Stimulated activated naive CD8-positive, alpha-beta T cell treated with anti-CD3 and anti-CD28 coated beads, Interleukin-15, amount 100 ng/mL, for 72 hours (primary cell): ENCODE measurements around the gene SH3TC1.

Source experiments
- ATAC-seq: fragments of 150-1000 bp; cut with Tn5 transposase; 2 replicates; pipeline ENCODE4 v1.10.0; 2021; ENCODE audit warnings: mild to moderate bottlenecking, moderate library complexity
- DNase-seq, 2 donors: peaks; one replicate each; pipeline ENCODE4 v3.0.0; 2021 to 2022
- H3K27ac Mint-ChIP-seq, 2 donors: one replicate each; pipeline ENCODE4 v1.8.0; 2022; ENCODE audit warnings: mild to moderate bottlenecking in 2 of 2, mixed read lengths in 2 of 2, moderate library complexity in 2 of 2
- H3K27me3 Mint-ChIP-seq: one replicate; pipeline ENCODE4 v1.8.0; 2022; ENCODE audit warnings: mixed read lengths
- H3K4me1 Mint-ChIP-seq: one replicate; pipeline ENCODE4 v1.8.0; 2022; ENCODE audit warnings: mild to moderate bottlenecking, mixed read lengths
- H3K4me3 Mint-ChIP-seq, 2 donors: one replicate each; pipeline ENCODE4 v1.8.0; 2022; ENCODE audit warnings: mild to moderate bottlenecking in 2 of 2, mixed read lengths in 2 of 2, moderate library complexity in 1 of 2
- H3K9me3 Mint-ChIP-seq, 2 donors: one replicate each; pipeline ENCODE4 v1.8.0; 2022; ENCODE audit warnings: mixed read lengths in 2 of 2

Gene SH3TC1

DNA sequence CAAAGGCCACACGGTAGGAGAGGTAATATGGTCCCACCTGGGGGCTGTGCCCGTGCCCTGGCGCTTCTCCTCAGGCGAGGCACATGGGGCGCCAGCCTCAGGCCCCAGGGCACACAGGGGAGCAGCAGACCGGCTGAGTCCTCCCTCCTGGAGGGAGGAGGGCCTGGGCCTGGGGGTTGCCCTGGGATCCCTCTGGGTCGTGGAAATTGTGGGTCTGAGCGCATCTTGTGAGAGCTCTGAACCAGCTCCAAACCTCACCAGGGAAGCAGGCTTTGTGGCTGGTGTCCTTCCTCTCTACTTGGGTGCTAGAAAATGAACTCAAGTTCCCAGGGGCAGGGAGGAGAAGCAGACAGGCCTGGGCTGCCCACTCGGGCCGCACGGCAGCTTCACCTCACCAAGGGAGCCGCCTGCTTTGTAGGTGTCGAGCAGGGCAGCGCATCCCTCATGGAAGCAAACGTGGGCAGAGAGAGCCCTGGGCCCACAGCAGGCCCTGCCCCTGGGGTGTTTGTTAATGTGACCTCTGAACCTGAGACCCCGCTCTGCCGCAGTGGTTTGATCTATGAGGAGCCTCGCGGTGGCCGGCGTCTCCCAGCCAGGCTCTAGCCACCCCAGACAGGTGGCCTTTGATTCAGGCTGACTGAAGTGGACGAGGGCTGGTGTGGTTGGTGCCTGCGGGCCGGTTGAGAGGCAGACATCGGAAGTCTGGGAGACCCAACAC is 81.2 kb downstream of the SH3TC1 start:
- H3K4me1 Mint-ChIP-seq = peaks cover 11% of the 10 kb centered on the region
- peaks cover 2% of the 10 kb centered on the region for H3K27me3 Mint-ChIP-seq
- no peak overlapping the region for H3K27ac Mint-ChIP-seq
- ATAC-seq (peak; percentile 24), DNase-seq (no peak)
- H3K4me3 Mint-ChIP-seq = no peak overlapping the region
- H3K9me3 Mint-ChIP-seq = no peaks in the 10 kb centered on the region

DNA sequence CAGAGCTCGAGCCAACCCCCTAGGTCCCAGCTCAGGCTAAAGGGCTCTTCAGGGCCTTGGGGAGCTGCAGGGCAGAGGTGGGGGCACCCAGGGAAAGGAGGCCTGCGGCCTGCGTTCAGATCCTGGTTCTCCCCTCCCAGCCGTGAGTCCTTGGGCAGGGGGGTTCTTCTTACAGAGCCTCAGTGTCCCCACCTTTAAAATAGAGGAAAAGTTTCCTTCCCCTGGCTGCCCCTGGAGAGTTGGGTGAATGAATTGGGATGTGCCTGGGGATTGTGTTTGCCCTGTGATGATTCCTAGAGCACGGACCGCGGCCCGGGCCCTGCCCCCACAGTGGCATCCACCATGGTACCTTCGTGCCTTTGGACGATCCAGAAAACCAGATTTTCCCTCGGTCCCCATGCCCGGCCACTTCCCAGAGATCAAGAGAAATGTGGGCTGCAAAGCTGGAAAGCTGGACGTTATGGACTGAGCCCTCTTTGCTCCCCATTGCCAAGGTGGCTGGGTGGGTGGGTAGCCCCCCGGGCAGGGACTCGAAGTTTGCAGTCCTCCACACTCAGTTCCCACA is 81.9 kb downstream of the SH3TC1 start:
- no peaks in the 10 kb centered on the region for H3K27me3 Mint-ChIP-seq
- peaks cover 11% of the 10 kb centered on the region for H3K4me1 Mint-ChIP-seq
- H3K4me3 Mint-ChIP-seq = no peak overlapping the region
- no peak for ATAC-seq
- no peak for DNase-seq
- H3K9me3 Mint-ChIP-seq = no peaks in the 10 kb centered on the region
- no peak overlapping the region for H3K27ac Mint-ChIP-seq

DNA sequence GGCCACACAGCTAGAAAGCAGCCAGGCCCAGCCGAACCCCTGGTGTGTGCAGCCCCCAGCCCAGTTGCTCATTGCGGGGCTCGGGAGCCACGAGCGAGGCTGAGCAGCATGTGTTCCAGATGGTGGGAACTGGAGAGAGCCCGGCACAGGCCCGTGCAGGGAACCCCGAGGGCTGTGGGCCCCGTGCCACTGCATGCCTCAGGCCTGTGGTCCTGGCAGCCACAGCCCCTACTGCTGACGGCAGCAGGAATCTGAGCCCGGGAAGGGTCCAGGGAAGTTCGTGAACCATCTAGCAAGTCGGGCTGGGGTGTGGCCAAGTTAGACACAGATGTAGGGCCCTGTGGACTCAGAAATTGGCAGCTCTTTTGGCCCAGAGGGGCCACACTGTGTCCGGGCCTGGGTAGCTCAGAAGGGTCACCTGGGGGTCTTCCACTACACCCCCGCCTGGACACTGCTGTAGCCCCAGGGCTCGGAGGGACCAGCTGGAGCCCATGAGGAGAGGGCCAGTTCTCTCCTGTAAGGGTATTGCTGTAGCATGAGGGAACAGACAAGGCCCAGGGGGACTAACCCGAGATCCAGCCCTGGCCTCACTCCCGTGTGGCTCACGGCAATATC is 82.5 kb downstream of the SH3TC1 start:
- H3K4me1 Mint-ChIP-seq = peaks cover 11% of the 10 kb centered on the region
- DNase-seq (no peak), ATAC-seq (no peak)
- H3K27me3 Mint-ChIP-seq = no peaks in the 10 kb centered on the region
- H3K27ac Mint-ChIP-seq = no peak overlapping the region
- H3K4me3 Mint-ChIP-seq = no peak overlapping the region
- H3K9me3 Mint-ChIP-seq = no peaks in the 10 kb centered on the region

DNA sequence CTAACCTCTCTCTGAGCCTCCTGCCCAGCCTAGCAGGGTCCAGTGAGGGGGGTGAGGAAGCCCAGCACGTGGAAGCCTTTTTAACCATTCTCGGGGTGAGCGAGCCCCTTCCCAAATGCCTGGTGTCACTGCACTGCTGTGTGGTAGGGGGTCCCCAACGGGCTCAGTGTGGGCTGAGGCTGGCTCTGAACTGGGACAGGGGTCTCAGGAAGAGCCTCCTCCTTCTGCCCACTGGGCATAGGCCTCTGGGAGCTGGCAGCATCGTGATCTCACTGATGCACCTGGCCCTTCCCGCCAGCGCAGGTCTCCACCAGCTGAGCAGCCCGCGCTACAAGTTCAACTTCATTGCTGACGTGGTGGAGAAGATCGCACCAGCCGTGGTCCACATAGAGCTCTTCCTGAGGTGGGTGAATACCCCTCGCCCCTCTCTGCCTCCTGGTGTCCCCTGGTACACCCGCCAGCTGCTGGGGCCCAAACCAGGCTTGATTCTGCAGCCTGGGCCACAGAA is 83.1 kb downstream of the SH3TC1 start:
- Mint-ChIP-seq H3K27me3 (no peaks in the 10 kb centered on the region), H3K9me3 (no peaks in the 10 kb centered on the region), H3K4me3 (no peak overlapping the region), H3K27ac (peak overlapping the region in 1 of 2 donors; percentile 3), H3K4me1 (peaks cover 11% of the 10 kb centered on the region)
- ATAC-seq (no peak), DNase-seq (no peak)

DNA sequence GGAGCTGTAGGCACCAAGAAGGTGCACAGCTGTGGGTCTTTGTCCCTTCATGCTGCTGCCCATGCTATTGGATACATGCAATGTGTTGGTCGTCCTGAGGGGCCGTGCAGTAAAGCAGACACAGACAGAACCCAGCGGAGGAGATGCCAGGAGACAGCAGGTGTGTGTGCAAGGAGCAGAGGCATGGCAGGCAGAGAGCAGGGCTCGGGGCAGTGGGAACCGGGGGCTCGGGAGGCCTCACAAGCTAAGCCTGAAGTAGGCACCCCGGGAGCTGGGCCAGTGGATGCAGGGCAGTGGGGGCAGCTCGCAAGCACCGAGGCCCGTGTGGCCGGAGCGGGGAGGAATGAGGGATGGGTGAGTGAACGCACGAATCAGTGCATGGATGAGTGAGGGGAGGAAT is 83.7 kb downstream of the SH3TC1 start:
- Mint-ChIP-seq H3K27me3 (no peaks in the 10 kb centered on the region), H3K9me3 (no peaks in the 10 kb centered on the region), H3K27ac (peak overlapping the region in 1 of 2 donors; percentile 1), H3K4me3 (no peak overlapping the region), H3K4me1 (peaks cover 11% of the 10 kb centered on the region)
- DNase-seq (no peak), ATAC-seq (no peak)

DNA sequence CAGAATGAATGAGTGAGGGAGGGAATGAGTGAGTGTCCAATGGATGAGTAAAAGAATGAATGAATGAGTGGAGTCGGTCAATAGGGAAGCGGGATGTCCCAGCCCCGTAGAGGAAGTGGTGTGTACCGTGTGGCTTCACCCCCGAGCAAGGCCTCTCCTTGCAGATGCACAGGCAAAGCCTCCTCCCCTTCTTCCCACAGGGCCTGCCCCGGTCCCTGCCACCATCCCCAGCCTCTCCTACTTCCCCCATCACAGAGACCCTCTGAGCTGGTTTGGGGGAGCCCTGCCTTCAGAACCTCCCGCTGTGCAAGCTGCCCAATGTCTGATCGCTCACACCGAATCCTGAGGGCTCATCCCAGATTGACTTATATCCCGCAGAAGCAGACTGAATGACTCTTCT is 84.1 kb downstream of the SH3TC1 start:
- no peak for DNase-seq
- Mint-ChIP-seq H3K27ac (no peak overlapping the region), H3K9me3 (no peaks in the 10 kb centered on the region), H3K27me3 (no peaks in the 10 kb centered on the region), H3K4me3 (no peak overlapping the region), H3K4me1 (peaks cover 11% of the 10 kb centered on the region)
- no peak for ATAC-seq

DNA sequence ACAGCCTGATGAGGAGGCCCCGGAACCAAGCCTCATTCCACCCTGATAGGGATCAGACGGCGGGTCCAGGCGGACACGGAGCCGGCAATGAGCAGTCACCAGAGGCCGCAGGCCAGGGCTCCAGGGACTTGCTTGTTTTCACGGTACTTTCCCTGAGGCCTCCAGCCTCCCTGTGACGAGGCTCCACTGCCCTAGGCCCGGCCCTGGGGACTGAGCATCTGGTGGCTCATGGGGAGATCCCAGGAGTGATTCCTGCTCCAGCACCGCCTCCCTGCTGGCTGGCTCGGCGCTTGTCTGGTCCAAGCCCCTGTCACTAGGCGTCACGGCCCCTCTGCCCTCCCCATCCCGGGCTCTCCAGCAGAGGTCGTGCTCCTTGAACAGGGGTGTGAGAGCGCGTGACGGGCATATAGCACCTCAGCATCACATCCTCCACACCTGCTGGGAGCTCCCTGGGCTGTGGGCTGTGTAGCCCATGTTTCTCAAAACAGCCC is 84.6 kb downstream of the SH3TC1 start:
- Mint-ChIP-seq H3K27me3 (no peaks in the 10 kb centered on the region), H3K27ac (no peak overlapping the region), H3K9me3 (no peaks in the 10 kb centered on the region), H3K4me1 (peaks cover 6% of the 10 kb centered on the region), H3K4me3 (no peak overlapping the region)
- no peak for ATAC-seq
- DNase-seq = no peak

DNA sequence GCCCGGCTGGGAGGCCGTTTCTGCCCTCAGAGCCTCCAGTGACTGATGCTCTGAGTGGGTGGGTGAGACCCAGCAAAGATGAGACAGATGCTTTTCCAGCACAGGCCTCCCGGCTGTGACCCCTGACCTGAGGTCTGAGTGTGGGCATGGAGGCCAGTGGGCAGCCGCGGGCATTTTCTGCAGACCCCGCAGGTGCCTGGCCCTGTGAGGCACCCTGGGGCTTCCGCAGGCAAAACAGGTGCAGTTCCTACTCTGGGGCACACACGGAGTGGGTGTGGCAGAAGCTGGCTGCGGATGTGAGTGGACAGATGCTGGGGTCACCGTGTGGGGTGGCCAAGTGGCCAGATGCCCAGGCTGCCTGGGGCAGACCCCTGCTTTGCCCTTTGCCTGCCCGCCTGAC is 85.3 kb downstream of the SH3TC1 start:
- DNase-seq = no peak
- Mint-ChIP-seq H3K4me1 (no peaks in the 10 kb centered on the region), H3K27me3 (no peaks in the 10 kb centered on the region), H3K9me3 (no peaks in the 10 kb centered on the region), H3K27ac (no peak overlapping the region), H3K4me3 (no peak overlapping the region)
- ATAC-seq = no peak

DNA sequence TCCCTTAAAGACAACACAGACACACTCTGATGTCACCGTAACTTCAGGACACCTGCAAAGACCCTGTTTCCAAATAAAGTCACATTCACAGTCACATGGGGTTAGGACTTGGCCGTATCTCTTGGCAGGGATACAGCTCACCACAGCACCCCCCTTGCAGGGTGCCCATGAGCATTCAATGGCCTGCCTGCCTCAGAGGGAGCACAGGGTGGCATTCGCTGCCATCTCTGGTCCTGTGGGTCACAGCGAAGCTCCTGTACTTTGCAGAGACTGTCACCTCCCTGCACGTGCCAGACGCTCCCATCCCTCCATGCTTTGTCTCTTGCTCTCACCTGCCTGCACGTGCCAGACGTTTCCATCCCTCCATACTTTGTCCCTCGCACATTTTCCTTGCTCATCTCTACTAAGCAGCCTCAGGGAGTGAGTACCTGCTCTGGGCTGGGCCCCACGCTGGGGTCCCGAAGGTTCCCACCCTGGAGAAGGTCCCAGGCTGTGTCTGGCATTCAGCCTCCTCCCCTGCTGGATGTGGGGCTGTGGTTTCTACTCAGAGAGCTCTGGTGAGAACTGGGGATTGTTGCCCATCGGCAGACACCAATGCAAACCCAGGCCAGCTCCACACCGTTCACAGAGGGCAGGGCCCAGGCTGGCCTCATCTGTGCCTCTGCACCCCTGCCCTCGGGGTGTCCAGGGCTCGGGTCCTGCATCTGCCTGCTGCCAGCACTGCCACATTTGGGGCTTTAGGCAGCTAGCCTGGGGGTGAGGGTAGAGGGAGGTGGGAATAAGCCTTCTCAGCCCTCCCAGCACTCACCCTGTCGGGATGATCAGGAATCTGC is 86.3 kb downstream of the SH3TC1 start:
- DNase-seq = no peak
- H3K27me3 Mint-ChIP-seq = no peaks in the 10 kb centered on the region

DNA sequence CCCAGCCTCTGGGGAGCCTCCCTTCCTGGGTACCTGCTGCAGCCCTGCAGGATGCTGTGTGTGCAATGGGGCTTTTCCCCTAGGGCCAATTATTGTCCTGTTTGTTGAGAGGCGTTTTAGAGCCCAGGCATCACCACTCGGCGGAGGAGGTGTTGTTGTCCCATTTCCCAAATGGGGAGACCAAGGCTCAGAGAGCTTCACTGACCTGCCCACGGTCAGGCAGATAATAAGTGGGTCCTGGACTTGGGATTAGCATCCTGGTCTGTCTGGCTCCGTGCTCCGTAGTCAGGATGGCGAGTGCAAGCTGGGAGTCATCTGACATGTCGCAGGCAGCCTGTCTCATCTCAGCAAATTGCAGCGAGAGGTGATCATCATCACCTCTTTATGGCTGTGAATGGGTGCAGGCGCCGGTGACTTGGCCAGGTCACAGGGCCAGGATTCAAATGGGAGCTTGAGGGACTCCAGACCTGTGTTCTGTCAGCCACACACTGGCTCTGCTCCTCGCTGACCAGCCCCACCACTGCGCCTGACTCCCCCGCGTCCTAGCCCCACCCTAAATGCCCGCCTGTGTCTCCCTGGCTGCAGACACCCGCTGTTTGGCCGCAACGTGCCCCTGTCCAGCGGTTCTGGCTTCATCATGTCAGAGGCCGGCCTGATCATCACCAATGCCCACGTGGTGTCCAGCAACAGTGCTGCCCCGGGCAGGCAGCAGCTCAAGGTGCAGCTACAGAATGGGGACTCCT is 87.1 kb downstream of the SH3TC1 start:
- Mint-ChIP-seq H3K27ac (no peak overlapping the region), H3K27me3 (no peaks in the 10 kb centered on the region), H3K4me1 (no peaks in the 10 kb centered on the region), H3K9me3 (no peaks in the 10 kb centered on the region), H3K4me3 (no peak overlapping the region)
- ATAC-seq (no peak), DNase-seq (no peak)

More for the DNA sequence above, 86.3 kb downstream of the SH3TC1 start:
- Mint-ChIP-seq H3K27ac (peak overlapping the region in 1 of 2 donors; percentile 1), H3K4me3 (no peak overlapping the region), H3K9me3 (no peaks in the 10 kb centered on the region), H3K4me1 (no peaks in the 10 kb centered on the region)
- ATAC-seq = no peak

DNA sequence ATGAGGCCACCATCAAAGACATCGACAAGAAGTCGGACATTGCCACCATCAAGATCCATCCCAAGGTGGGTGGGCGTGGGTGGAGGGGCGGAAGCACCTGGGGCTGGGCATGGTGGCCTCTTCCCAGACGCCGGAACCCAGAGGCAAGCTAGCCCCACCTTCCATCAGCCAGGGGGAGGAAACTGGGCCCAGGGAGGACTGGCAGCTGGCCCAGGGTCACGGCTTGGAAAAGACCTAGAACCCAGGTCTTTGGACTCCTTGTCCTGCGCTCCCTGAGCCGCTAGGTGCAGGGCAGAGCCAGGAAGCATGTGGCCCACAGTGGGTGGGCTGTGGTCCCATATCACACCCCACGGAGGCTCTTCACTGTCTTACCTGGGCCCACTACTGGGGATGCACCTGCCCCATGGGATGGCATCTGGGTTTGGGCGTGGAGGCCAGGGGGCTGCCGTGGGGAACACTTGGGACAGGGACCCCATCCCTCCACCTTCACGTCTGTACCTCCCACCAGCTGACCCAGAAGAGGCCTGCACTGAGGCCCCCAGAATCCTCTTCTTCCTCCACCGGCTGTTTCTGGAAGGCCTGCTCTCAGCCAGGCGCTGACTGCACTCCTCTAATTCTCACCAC is 87.7 kb downstream of the SH3TC1 start:
- H3K27ac Mint-ChIP-seq = peak overlapping the region in 1 of 2 donors; percentile 84
- H3K4me1 Mint-ChIP-seq = no peaks in the 10 kb centered on the region
- no peak overlapping the region for H3K4me3 Mint-ChIP-seq
- DNase-seq (no peak), ATAC-seq (no peak)
- H3K9me3 Mint-ChIP-seq = no peaks in the 10 kb centered on the region
- no peaks in the 10 kb centered on the region for H3K27me3 Mint-ChIP-seq

DNA sequence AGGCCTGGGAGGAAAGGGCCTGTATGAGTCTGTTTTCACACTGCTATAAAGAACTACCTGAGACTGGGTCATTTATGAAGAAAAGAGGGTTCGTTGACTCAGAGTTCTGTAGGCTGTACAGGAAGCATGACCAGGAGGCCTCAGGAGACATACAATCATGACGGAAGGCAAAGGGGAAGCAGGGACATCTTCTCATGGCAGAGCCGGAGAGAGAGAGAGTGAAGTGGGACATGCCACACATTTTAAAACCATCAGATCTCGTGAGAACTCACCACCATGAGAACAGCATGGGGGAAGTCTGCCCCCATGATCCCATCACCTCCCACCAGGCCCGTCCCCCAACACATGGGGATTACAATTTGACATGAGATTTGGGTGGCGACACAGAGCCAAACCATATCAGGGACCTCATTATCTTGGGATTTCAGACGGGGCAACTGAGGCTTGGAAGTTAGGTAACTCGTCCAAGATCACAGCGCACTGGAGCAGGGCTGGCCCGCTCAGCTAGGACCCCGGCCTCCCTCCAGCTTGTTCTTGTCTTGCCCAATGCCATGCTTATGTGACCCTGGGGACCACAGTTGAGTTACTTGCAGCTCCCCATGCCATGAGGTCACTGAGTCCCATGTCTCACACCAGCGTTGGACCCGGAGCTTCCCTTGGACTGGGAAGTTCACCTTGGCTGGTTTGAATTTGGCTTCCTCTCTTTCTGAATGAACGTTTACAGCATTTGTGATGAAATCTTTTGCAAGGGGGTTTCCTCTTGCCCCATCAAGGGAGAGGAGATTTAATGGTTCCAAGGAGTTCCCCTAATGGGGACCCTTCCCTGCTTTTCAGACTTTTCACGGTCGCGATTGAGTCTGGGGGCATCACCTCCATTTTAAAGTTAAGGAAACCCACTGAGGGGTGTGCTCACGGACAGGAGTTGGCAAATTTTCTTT is 88.5 kb downstream of the SH3TC1 start:
- no peak overlapping the region for H3K4me3 Mint-ChIP-seq
- DNase-seq = no peak
- no peak for ATAC-seq
- no peaks in the 10 kb centered on the region for H3K4me1 Mint-ChIP-seq
- peak overlapping the region in 1 of 2 donors; percentile 84 for H3K27ac Mint-ChIP-seq
- no peaks in the 10 kb centered on the region for H3K27me3 Mint-ChIP-seq
- H3K9me3 Mint-ChIP-seq = no peaks in the 10 kb centered on the region

DNA sequence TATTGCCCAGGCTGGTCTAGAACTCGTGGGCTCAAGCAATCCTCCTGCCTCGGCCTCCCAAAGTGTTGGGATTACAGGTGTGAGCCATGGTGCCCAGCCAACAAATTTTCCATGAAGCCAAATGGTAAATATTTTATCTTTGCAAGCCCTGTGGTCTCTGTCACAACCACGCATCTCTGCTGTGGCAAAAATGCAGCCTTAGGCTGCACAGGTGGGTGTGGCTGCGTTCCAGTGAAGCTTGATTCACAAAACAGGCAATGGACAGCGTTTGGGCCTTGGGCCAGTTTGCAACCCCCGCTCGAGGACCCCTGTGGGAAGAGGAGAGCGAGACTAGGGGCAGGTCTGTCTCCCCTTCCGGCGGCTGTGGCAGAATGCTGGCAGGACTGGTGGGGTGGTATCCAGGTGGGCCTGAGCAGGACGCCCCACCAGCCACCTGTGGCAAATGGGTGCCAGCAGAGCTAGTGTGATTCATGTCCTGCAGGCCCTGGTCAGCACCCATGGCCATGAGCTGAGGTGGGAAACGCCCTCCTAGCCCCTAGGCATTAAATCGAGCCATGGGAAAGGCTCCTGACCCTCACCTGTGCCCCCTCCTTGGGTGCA is 90.2 kb downstream of the SH3TC1 start:
- no peak overlapping the region for H3K27ac Mint-ChIP-seq
- ATAC-seq = no peak
- no peaks in the 10 kb centered on the region for H3K9me3 Mint-ChIP-seq
- no peaks in the 10 kb centered on the region for H3K4me1 Mint-ChIP-seq
- no peak for DNase-seq
- no peak overlapping the region for H3K4me3 Mint-ChIP-seq
- H3K27me3 Mint-ChIP-seq = no peaks in the 10 kb centered on the region
